A549 (cell line): ENCODE data around the gene CETP. TPM values are rescaled to one million over a fixed set of nuclear protein-coding genes. Genes with fewer than 3 reads are reported as not detected.

Experiments
- ATAC-seq, 2 experiments: fragments of 200-7000 bp in 1 of 2; fragments of >200 bp in 1 of 2; cut with Nextera tagmentation in 1 of 2; cut with Tn5 transposase in 1 of 2; 3 replicates each; pipeline versions ENCODE4 v1.8.0 to v1.9.1; 2018 to 2020; ENCODE audit warnings: mild to moderate bottlenecking in 1 of 2, moderate library complexity in 1 of 2
- CTCF ChIA-PET: fragments of 300-600 bp; sonication (Branson Sonifier 250); formaldehyde crosslinking; extraction: SDS; loops from one replicate; lab custom pipeline; 2021; ENCODE audit warnings: antibody characterized with exemption, inconsistent platforms; lab: Yijun Ruan, JAX
- POLR2A ChIA-PET: fragments of 350-600 bp; formaldehyde crosslinking; extraction: SDS; loops from one replicate; lab custom pipeline; 2021; ENCODE audit warnings: antibody characterized with exemption, inconsistent platforms; lab: Yijun Ruan, JAX
- DNase-seq, 2 experiments: peaks; one replicate each; pipeline versions ENCODE4 v3.0.0 to v3.0.0-alpha.2; 2011 to 2016; ENCODE audit warnings: low read depth in 1 of 2, low spot score in 1 of 2
- FAIRE-seq: peaks from 2 replicates; lab custom pipeline; 2011; peaks lifted over from hg19 to GRCh38; lab: Jason Lieb, UNC
- H3K27ac ChIP-seq, 2 experiments: fragments of >200 bp; sonication (Bioruptor Twin); formaldehyde crosslinking; 3 replicates each; pipeline ENCODE4 v1.5.1; 2016 to 2017
- H3K4me1 ChIP-seq: fragments of >200 bp; sonication (Bioruptor Twin); formaldehyde crosslinking; 3 replicates; pipeline ENCODE4 v1.6.1; 2016
- H3K4me2 ChIP-seq: fragments of >200 bp; sonication (Bioruptor Twin); formaldehyde crosslinking; 3 replicates; pipeline ENCODE4 v1.6.1; 2016
- H3K4me3 ChIP-seq: fragments of >200 bp; sonication (Bioruptor Twin); formaldehyde crosslinking; 3 replicates; pipeline ENCODE4 v1.5.1; 2016
- H3K9me3 ChIP-seq: fragments of >200 bp; sonication (Bioruptor Twin); formaldehyde crosslinking; 3 replicates; pipeline ENCODE4 v1.6.1; 2016
- CBX2 ChIP-seq: fragments of 200-600 bp; sonication (generic); IDR thresholded peaks from 2 replicates; pipeline ENCODE4 v1.6.1; 2016; ENCODE audit warnings: low read depth, mild to moderate bottlenecking, borderline replicate concordance
- CBX8 ChIP-seq: fragments of 200-600 bp; sonication (generic); IDR thresholded peaks from 2 replicates; pipeline ENCODE4 v1.6.1; 2016
- CEBPB ChIP-seq, 2 experiments: fragments of >200 bp in 1 of 2; sonication (Bioruptor Twin) in 1 of 2; formaldehyde crosslinking in 1 of 2; IDR thresholded peaks; 2 replicates each; pipeline ENCODE4 v1.6.1; 2012 to 2016
- CTCF ChIP-seq: fragments of >200 bp; sonication (Bioruptor Twin); formaldehyde crosslinking; IDR thresholded peaks from 3 replicates; pipeline ENCODE4 v1.5.1; 2016
- E2F6 ChIP-seq: IDR thresholded peaks from 2 replicates; pipeline ENCODE4 v1.6.1; 2012; ENCODE audit warnings: low read depth, borderline replicate concordance
- EHMT2 ChIP-seq: fragments of 200-600 bp; sonication (generic); IDR thresholded peaks from 2 replicates; pipeline ENCODE4 v1.6.1; 2016; ENCODE audit warnings: antibody characterized with exemption, low read depth, mild to moderate bottlenecking, moderate library complexity
- ELK1 ChIP-seq: fragments of 150-350 bp; IDR thresholded peaks from 2 replicates; pipeline ENCODE4 v1.6.1; 2014; ENCODE audit warnings: low read depth, mild to moderate bottlenecking, low read length
- EP300 ChIP-seq, 2 experiments: fragments of >200 bp; sonication (Bioruptor Twin); formaldehyde crosslinking; IDR thresholded peaks; 2 replicates in 1 of 2; 3 replicates in 1 of 2; pipeline ENCODE4 v1.6.1; 2016 to 2017
- FOSB ChIP-seq: fragments of 250-450 bp; sonication (Bioruptor Pico); IDR thresholded peaks from 2 replicates; pipeline ENCODE4 v1.5.0; 2020; ENCODE audit warnings: mild to moderate bottlenecking, moderate library complexity
- GATA3 ChIP-seq: IDR thresholded peaks from 2 replicates; pipeline ENCODE4 v1.6.1; 2012; ENCODE audit warnings: borderline replicate concordance
- HOXA7 ChIP-seq: fragments of 250-450 bp; sonication (Bioruptor Pico); IDR thresholded peaks from 2 replicates; pipeline ENCODE4 v1.5.0; 2020; ENCODE audit warnings: mild to moderate bottlenecking, moderate library complexity
- HOXB5 ChIP-seq: fragments of 250-450 bp; sonication (Bioruptor Pico); IDR thresholded peaks from 2 replicates; pipeline ENCODE4 v1.5.0; 2020; ENCODE audit warnings: mild to moderate bottlenecking, moderate library complexity
- JUN ChIP-seq, 2 experiments: fragments of >200 bp; sonication (Bioruptor Twin); formaldehyde crosslinking; IDR thresholded peaks; 2 replicates in 1 of 2; 3 replicates in 1 of 2; pipeline ENCODE4 v1.6.1; 2016 to 2017
- JUNB ChIP-seq: fragments of >200 bp; sonication (Bioruptor Twin); formaldehyde crosslinking; IDR thresholded peaks from 2 replicates; pipeline ENCODE4 v1.6.1; 2016
- KDM1A ChIP-seq: fragments of 200-600 bp; sonication (generic); IDR thresholded peaks from 2 replicates; pipeline ENCODE4 v1.6.1; 2016; ENCODE audit warnings: low read depth, mild to moderate bottlenecking
- MAFK ChIP-seq: fragments of 450-650 bp; IDR thresholded peaks from 2 replicates; pipeline ENCODE4 v1.6.1; 2014; ENCODE audit not compliant: partially characterized antibody
- NR3C1 ChIP-seq: fragments of >200 bp; sonication (Bioruptor Twin); formaldehyde crosslinking; IDR thresholded peaks from 3 replicates; pipeline ENCODE4 v1.6.1; 2017
- POLR2A ChIP-seq: IDR thresholded peaks from 2 replicates; pipeline ENCODE4 v1.6.1; 2012; ENCODE audit warnings: mild to moderate bottlenecking, low read length
- POLR2AphosphoS2 ChIP-seq: conservative IDR thresholded peaks from 2 replicates; pipeline ENCODE4 v1.6.1; 2012; ENCODE audit warnings: low read length, improper control_type of control experiment, inconsistent platforms
- RARB ChIP-seq: fragments of 250-450 bp; sonication (Bioruptor Pico); IDR thresholded peaks from 2 replicates; pipeline ENCODE4 v1.8.0; 2021; ENCODE audit warnings: mild to moderate bottlenecking, moderate library complexity
- RCOR1 ChIP-seq: fragments of 150-350 bp; IDR thresholded peaks from 2 replicates; pipeline ENCODE4 v1.6.1; 2014; ENCODE audit warnings: antibody characterized with exemption, low read length, low read depth
- REST ChIP-seq: fragments of 200-600 bp; sonication (generic); IDR thresholded peaks from 2 replicates; pipeline ENCODE4 v1.6.1; 2016; ENCODE audit warnings: antibody characterized with exemption, mild to moderate bottlenecking, moderate library complexity
- RFX5 ChIP-seq: fragments of 450-650 bp; IDR thresholded peaks from 2 replicates; pipeline ENCODE4 v1.7.1; 2014; ENCODE audit warnings: antibody characterized with exemption, mild to moderate bottlenecking, moderate library complexity
- RNF2 ChIP-seq: fragments of 200-600 bp; sonication (generic); IDR thresholded peaks from 2 replicates; pipeline ENCODE4 v1.6.1; 2016; ENCODE audit warnings: low read depth, mild to moderate bottlenecking, antibody characterized with exemption, moderate library complexity, borderline replicate concordance
- SREBF2 ChIP-seq: fragments of 450-650 bp; IDR thresholded peaks from 2 replicates; pipeline ENCODE4 v1.6.1; 2014; ENCODE audit warnings: mild to moderate bottlenecking, moderate library complexity
- TP53 ChIP-seq: fragments of 250-450 bp; sonication (Bioruptor Pico); IDR thresholded peaks from 2 replicates; pipeline ENCODE4 v1.5.0; 2021; ENCODE audit warnings: mild to moderate bottlenecking, moderate library complexity
- USF2 ChIP-seq: fragments of 450-650 bp; IDR thresholded peaks from 2 replicates; pipeline ENCODE4 v1.6.1; 2014; ENCODE audit warnings: antibody characterized with exemption
- ZFP36 ChIP-seq: fragments of 450-650 bp; IDR thresholded peaks from 2 replicates; pipeline ENCODE4 v1.6.1; 2014; ENCODE audit warnings: borderline replicate concordance; ENCODE audit not compliant: partially characterized antibody
- ZSCAN20 ChIP-seq: fragments of 250-450 bp; sonication (Bioruptor Pico); IDR thresholded peaks from 2 replicates; pipeline ENCODE4 v1.8.0; 2022; ENCODE audit warnings: mild to moderate bottlenecking, moderate library complexity
- WGBS: methylation state at CpG from one replicate; pipeline ENCODE4 v1.1.6; 2017; ENCODE audit errors: missing lambda C conversion rate; 5-methylcytosine and 5-hydroxymethylcytosine counted together
- polyA plus RNA-seq, 4 experiments: library from polyadenylated mRNA; depleted of rRNA in 3 of 4; stranded (reverse); fragments of >200 nt; fragmentation: RNase III in 1 of 4; extraction: RNeasy Plus Mini Kit Qiagen cat#74134 plus additional on column Dnase treatment in 1 of 4; gene quantifications; 2 replicates in 3 of 4; 3 replicates in 1 of 4; pipeline ENCODE4 v1.2.3, GENCODE V29; 2011 to 2017

Gene CETP
- polyA plus RNA-seq, 2 of the 4 experiments (the other 2 are of a cell fraction) = not detected

GRCh38 chr16:56980201-56980535 lies 18.4 kb downstream of the CETP start:
- POLR2A ChIA-PET = no interaction called here
- no peak for DNase-seq
- TF ChIP-seq HOXB5 (CRISPR knock-in tag) (no peak), POLR2A (no peak), JUNB (no peak), NR3C1 (no peak), SREBF2 (no peak), RFX5 (no peak), CEBPB (IDR thresholded peaks at IDR 0.05) (no peak), CTCF (no peak), RCOR1 (no peak), GATA3 (no peak), RNF2 (no peak), EP300 (IDR thresholded peaks at IDR 0.05) (no peak), FOSB (CRISPR knock-in tag) (no peak), USF2 (no peak), KDM1A (no peak), TP53 (CRISPR knock-in tag) (no peak), EHMT2 (no peak)
- ATAC-seq = no peak
- Histone ChIP-seq H3K4me2 (no peak overlapping the region), H3K27ac (no peak overlapping the region), H3K9me3 (no peaks in the 10 kb centered on the region), H3K4me3 (no peak overlapping the region), H3K4me1 (peaks cover 15% of the 10 kb centered on the region)
- CTCF ChIA-PET = interaction anchor here (1.1 kb wide), 1 partner anchor 9 kb away, joined by 3 read pairs; the partner anchor contains the start of gene NLRC5
- FAIRE-seq = no peak
- WGBS = 56% methylated on average over 4 of the region's 4 CpGs

- Histone ChIP-seq H3K9me3 (no peaks in the 10 kb centered on the region), H3K4me2 (no peak overlapping the region), H3K27ac (no peak overlapping the region), H3K4me1 (peaks cover 24% of the 10 kb centered on the region), H3K4me3 (no peak overlapping the region)
- ATAC-seq = no peak
- CTCF ChIA-PET = interaction anchor here (1.1 kb wide), 1 partner anchor 8 kb away, joined by 3 read pairs; the partner anchor contains the start of gene NLRC5
- WGBS = 83% methylated on average over 16 of the region's 16 CpGs
- POLR2A ChIA-PET = no interaction called here
- no peak for DNase-seq
- FAIRE-seq = no peak
- TF ChIP-seq REST (no peak), ZSCAN20 (no peak), CEBPB (IDR thresholded peaks at IDR 0.05) (no peak), MAFK (no peak), JUN (IDR thresholded peaks at IDR 0.05) (no peak), RARB (CRISPR knock-in tag) (no peak), JUNB (no peak), ZFP36 (no peak), CBX2 (no peak), POLR2AphosphoS2 (no peak), HOXA7 (CRISPR knock-in tag) (no peak), CBX8 (no peak), TP53 (CRISPR knock-in tag) (no peak), GATA3 (no peak), ELK1 (no peak), RFX5 (no peak), FOSB (CRISPR knock-in tag) (no peak), E2F6 (no peak), RNF2 (no peak)
Measured at GRCh38 chr16:56980792-56981724, 19.3 kb downstream of the CETP start.
